Measurements from ENCODE around the gene PRUNE2. TPM values are rescaled to one million over a fixed set of nuclear protein-coding genes. Genes with fewer than 3 reads are reported as not detected.

PRUNE2 gene
- total and polyA plus RNA-seq, 12 donors = 0.87 to 5.7 (median 1.6) TPM

DNA sequence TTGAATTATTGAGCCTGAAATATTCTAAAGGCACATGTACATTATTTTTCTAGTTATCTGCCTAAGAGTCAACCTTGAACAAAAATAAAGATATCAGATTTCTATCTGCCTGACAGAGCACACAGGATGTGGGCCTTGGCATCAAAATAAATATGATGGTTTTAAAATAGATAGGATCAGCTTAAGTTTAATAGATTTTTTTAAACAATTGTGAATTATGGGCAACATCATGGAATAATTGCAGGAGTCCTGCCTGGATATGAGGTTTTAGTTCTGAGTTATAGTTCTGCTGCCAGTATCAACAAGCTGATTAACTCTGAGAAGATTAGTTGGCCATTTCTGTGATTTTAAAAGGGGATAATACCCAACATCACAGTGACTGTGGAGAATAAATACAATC lies 248.6 kb downstream of the PRUNE2 start:
- Histone ChIP-seq H3K27ac (no peak overlapping the region), H3K9me3 (peaks cover 0 to 10% (median 0%) of the 10 kb centered on the region in 11 donors), H3K4me1 (peaks cover 0 to 58% (median 14%) of the 10 kb centered on the region in 9 donors), H3K36me3 (no peaks in the 10 kb centered on the region), H3K27me3 (no peaks in the 10 kb centered on the region), H3K4me3 (no peak overlapping the region)
- TF ChIP-seq, protein P1, sequence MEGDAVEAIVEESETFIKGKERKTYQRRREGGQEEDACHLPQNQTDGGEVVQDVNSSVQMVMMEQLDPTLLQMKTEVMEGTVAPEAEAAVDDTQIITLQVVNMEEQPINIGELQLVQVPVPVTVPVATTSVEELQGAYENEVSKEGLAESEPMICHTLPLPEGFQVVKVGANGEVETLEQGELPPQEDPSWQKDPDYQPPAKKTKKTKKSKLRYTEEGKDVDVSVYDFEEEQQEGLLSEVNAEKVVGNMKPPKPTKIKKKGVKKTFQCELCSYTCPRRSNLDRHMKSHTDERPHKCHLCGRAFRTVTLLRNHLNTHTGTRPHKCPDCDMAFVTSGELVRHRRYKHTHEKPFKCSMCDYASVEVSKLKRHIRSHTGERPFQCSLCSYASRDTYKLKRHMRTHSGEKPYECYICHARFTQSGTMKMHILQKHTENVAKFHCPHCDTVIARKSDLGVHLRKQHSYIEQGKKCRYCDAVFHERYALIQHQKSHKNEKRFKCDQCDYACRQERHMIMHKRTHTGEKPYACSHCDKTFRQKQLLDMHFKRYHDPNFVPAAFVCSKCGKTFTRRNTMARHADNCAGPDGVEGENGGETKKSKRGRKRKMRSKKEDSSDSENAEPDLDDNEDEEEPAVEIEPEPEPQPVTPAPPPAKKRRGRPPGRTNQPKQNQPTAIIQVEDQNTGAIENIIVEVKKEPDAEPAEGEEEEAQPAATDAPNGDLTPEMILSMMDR (IDR thresholded peaks at IDR 0.05) = no peak
- intact Hi-C loops (cut with DNase I) = loop anchor here in 6 of 10 donors (2.0 to 5.0 kb wide), 3 partner anchors 200 to 210 kb away; partner anchors contain the start of gene GCNT1 (in 1 of the 6)
- no peak for DNase-seq
- no peak for ATAC-seq

DNA sequence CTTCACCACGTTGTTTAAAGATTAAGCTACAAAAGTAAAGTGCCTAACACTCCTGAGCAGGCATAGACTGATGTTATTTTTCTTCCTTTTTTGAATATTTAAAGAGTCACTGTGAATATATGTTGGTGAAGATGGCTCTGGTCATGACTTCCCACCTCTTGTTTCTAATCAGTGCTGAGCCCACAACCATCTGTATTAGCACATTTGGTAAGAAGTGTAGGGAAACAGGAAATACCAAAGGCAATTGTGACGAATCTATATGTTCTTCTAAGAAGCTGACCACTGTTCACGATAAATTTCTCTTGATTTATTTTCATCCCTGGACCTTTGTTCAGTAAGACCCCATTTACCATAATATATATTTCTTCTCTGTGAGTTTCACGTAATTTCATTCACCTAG lies 249.9 kb downstream of the PRUNE2 start:
- TF ChIP-seq, protein P1 (IDR thresholded peaks at IDR 0.05) = no peak
- Histone ChIP-seq H3K4me1 (peaks cover 0 to 68% (median 20%) of the 10 kb centered on the region in 9 donors), H3K9me3 (no peaks in the 10 kb centered on the region), H3K36me3 (no peaks in the 10 kb centered on the region), H3K4me3 (no peak overlapping the region), H3K27me3 (no peaks in the 10 kb centered on the region), H3K27ac (peak overlapping the region in 1 of 10 donors; percentile 85)
- 83% methylated on average over 4 of the region's 4 CpGs for WGBS, 2 donors
- ATAC-seq (no peak), DNase-seq (no peak)
- intact Hi-C loops (cut with DNase I) = loop anchor here in 6 of 10 donors (2.0 to 5.0 kb wide), 3 partner anchors 199 to 209 kb away; partner anchors contain the start of gene GCNT1 (in 1 of the 6)

DNA sequence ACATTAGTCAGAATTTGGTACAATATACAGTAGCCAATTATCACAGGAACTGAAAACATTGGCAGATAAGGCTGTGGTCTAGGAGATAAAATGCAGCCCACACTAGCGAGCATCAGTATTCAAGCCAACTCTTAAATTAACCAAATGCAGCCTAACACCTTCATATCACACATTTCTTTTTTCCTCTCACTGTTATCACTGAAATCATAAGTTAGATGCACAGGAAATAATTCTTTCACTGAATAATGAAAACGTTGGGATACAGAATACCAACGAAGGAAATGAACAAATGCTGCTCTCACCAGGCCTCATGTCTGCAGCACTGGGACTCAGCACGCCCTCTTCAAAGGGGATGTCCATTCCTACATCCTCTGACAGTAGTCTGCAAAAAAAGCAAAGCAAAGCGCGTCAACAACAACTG lies 250.8 kb downstream of the PRUNE2 start:
- intact Hi-C loops (cut with DNase I) = loop anchor here in 5 of 10 donors (5.0 kb wide), 2 partner anchors 198 to 208 kb away; partner anchors contain the start of gene GCNT1 (in 1 of the 5)
- H3K27ac ChIP-seq = peak overlapping the region in 1 of 10 donors; percentile 85
- H3K4me1 ChIP-seq = peaks cover 0 to 76% (median 26%) of the 10 kb centered on the region in 9 donors
- 52 to 58% methylated on average over 6 of the region's 6 CpGs for WGBS, 2 donors
- no peaks in the 10 kb centered on the region for H3K27me3 ChIP-seq
- no peak for DNase-seq
- peak in 1 of 8 donors; percentile 21 for ATAC-seq
- TF ChIP-seq, protein P1 (IDR thresholded peaks at IDR 0.05) = no peak
- no peak overlapping the region for H3K4me3 ChIP-seq
- no peaks in the 10 kb centered on the region for H3K9me3 ChIP-seq
- H3K36me3 ChIP-seq = no peaks in the 10 kb centered on the region

DNA sequence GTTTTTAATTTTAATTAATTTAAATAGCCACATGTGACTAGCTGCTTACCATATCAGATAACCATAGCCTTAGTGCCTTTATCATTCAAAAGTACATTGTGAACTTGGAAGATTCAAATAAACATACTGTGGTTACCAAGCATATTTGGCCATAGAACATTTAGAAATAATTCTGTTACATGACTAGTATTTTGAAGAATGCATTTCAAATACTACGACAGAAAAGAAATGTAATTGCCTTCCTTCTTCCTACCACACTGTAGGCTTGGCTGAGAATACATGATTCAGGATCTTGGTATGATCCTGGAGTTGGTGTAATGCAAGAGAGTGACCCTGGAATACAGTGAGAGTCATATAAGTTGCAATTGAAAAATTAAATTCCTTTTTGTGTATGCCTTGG lies 251.3 kb downstream of the PRUNE2 start:
- intact Hi-C loops (cut with DNase I) = loop anchor here in 1 of 10 donors (5.0 kb wide), 1 partner anchor 82 kb away; no protein-coding TSS in a partner anchor
- no peaks in the 10 kb centered on the region for H3K36me3 ChIP-seq
- H3K9me3 ChIP-seq = no peaks in the 10 kb centered on the region
- no peak overlapping the region for H3K4me3 ChIP-seq
- peak overlapping the region in 3 of 10 donors; percentile 1 to 85 (median 22) for H3K27ac ChIP-seq
- ATAC-seq (peak in 2 of 8 donors; percentile 22), DNase-seq (no peak)
- peaks cover 0 to 78% (median 26%) of the 10 kb centered on the region in 9 donors for H3K4me1 ChIP-seq
- no peaks in the 10 kb centered on the region for H3K27me3 ChIP-seq
- TF ChIP-seq, protein P1 (IDR thresholded peaks at IDR 0.05) = no peak
- WGBS, 2 donors = 45 to 57% methylated on average over 1 of the region's 1 CpG

Data from heart right ventricle (tissue), 16 donors.